HG03565 (cell line): ENCODE results near the gene PES1.
"Not testable (repeated sequence)": the region's sequence is repeated elsewhere in the genome, so short reads cannot be mapped to it uniquely, and the experiment has no call there.

ENCODE experiments used
- ATAC-seq: cut with Tn5 transposase; IDR thresholded peaks from one replicate; pipeline ENCODE4 v1.9.1; 2021; ENCODE audit warnings: mild to moderate bottlenecking, moderate library complexity; ENCODE audit not compliant: unreplicated experiment

Gene PES1

DNA sequence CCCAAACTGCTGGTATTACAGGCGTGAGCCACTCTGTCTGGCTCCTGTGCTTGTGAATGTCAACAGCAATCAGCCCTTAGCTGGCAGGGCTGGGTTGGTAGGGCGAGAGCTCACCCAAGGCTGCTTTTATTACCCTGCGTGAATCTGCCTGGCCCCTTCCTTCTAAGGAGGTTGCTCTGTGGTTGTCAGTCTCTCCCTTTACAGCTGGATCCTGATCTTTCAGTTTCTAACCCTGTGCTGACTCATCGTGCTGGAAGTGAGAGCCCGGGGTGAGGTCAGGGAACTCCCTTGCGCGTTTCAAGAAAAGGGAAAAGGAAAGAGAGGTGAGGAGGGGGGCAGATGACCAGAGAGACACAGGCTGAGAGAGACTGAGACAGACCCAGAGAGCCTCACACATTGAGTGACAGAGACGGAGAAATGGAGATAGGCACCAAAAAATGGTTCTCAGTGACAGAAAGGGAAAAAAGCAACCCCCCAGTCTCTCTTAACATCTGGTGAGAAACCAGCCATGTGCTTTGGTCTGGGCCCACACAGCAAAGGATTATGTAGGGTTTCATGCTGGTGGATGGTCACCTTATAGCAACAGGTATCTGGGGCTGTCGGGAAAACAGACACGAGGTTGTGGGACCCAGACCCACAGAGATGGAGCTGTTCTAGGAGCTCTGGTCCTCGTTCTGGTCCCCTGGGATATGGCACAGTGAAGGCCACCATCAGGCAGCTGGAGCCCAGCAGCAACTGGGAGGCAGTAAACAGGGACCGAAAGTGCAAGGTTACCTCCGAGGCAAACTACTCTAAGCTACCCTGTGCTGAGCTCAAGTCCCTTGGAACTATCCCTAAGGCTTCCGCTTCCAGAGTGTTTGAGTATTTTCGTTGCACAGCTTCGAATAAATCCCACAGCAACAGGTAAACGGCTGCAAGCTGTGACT, 17.8 kb upstream of the PES1 start:
- ATAC-seq: no peak

DNA sequence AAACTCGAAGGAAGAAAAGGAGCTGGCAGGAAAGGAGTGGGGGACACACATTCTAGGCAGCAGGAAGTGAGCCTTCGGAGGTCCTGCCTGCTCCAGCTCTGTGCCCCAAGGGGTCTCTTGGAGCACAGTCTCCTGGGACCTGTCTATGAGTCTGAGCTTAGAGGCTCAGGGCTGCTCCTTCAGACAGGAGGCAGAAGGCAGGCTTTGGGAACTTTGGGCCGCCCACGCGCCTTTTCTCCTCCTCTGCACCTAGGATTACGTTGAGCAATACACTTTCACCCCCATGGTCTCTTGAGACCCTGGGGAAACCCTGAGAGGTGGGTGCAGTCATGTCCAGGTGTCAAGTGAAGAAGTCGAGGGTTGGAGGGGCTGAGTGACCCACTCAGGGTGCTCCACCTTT, 16.2 kb upstream of the PES1 start:
- ATAC-seq: no peak

DNA sequence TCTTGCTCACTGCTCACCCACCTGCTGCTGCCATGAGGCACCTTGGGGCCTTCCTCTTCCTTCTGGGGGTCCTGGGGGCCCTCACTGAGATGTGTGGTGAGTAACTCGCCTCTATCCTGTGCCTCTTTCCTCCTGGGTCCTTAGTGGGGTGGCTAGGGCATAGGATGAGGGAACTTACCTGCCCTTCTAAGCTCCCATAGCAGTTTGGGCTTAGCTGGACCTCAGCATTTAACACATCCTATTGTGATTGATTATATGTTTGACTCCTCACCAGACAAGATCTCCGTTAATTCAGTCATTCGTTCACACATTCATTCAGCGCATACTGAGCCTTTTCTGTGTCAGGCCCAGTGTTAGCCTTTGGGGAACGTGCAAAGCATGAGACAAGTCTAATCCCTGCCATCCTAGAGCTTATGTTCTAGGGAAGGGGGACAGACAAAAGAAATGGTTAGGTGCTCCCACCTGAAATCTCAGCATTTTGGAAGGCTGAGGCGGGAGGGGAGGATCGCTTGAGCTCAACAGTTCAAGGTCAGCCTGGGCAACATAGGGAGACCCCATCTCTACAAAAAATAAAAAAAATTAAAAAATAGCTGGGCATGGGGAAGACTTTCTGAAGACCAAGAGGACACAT, 15.7 kb upstream of the PES1 start:
- no peak for ATAC-seq

DNA sequence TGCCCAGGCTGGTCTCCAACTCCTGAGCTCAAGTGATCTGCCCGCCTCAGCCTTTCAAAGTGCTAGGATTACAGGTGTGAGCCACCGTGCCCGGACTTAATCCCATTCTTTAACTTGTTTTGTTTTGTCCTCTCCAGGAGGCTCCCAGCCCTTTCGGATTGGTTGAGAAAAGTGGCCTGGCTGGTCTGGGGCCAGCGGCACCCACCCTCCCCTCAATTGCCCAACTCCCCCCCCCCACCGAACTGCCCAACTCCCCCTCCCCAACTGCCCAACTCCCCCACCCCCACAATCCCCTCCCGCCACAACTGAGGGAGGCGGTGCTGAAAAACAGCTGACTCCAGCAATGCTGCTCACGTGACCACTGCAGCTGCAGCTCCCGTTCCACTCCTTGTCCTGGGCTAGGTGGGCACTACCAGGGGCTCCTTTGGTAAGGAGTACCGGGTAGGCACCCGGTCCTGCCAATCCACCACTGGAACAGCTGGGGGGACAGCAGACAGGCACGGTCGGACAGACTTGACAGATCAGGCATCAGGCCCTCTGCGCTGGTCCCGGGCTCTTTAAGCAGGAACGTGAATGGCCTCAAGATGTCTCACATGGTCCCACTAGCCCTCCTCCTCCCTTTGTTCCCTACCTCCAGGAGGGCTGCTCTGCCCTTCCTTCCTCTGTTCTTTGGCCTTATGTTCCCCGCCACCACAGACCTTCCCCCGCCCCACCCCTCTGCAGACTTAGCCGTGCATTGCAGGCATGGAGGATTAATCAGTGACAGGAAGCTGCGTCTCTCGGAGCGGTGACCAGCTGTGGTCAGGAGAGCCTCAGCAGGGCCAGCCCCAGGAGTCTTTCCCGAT, 15.0 kb upstream of the PES1 start, which contains the start of gene TCN2:
TCN2 (plus strand) TSS at position 720 of the 845 bp plus-strand sequence. CDS start 158 bp downstream, outside the sequence.
- no peak for ATAC-seq

DNA sequence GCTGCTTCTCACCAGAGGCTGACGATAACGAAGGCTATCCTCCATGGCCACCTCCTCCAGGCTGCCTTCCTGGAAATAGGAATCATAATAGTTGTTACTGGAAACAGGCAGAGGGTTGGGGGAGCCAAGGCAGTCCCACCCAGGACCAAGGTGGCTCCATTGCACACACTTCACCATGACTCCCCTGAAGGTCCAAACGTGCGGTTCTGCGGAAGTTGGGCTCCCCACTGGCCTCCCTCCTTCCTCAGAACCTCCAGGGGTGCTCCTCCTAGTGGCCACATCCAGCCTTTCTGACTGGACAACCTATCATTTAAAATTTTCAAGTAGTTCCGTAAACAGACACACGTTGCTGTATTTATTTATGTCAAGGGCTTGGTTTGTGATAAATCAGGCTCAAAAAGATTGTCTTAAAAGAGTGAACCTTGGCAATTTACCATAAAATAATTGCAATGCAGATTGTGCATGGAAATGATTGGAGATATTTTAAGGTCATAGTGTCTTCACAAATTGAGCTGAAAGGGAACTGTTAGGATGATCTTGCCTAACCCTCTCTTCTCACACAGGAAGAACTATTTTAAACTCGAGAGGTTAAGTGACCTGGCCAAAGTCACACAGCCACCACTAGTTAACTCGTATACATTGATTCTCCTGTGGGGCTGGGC, 13.9 kb upstream of the PES1 start:
- no peak for ATAC-seq

GRCh38 chr22:30604723-30605122, 13.0 kb upstream of the PES1 start:
- no peak for ATAC-seq

DNA sequence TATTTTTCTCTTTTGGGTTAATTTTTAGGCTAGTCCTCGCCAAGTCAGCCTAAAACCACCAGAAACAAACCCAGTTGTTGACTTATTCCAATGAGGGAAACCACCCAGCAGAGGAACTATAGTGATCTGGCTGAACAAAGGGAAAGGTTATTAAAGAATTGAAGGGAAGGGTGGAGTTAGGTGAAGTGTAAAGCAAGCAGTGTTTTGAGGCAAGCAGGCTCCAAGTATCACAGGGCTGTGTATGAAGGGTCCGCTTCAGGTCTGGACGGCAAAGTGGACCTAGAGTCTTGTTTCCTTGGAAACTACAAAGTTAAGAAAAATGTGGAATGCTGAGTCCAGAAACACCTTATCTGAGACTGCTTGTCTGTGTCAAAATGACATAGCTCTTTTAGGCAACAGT, 12.1 kb upstream of the PES1 start:
- ATAC-seq: no peak

DNA sequence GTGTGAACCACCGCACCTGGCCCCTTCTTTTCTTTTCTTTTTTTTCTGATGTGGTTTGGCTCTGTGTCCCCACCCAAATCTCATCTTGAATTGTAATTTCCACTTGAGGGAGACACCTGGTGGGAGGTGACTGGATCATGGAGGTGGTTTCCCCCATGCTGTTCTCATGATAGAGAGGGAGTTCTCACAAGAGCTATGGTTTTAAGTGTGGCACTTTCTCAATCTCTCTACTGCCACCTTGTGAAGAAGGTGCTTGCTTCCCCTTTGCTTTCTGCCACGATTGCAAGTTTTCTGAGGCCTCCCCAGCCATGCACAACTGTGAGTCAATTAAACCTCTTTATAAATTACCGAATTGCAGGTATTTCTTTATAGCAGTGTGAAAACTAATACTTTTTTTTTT, 10.3 kb upstream of the PES1 start:
- no peak for ATAC-seq

GRCh38 chr22:30601464-30601863, 9.8 kb upstream of the PES1 start:
- no peak for ATAC-seq

GRCh38 chr22:30600921-30601320, 9.2 kb upstream of the PES1 start:
- ATAC-seq: no peak

DNA sequence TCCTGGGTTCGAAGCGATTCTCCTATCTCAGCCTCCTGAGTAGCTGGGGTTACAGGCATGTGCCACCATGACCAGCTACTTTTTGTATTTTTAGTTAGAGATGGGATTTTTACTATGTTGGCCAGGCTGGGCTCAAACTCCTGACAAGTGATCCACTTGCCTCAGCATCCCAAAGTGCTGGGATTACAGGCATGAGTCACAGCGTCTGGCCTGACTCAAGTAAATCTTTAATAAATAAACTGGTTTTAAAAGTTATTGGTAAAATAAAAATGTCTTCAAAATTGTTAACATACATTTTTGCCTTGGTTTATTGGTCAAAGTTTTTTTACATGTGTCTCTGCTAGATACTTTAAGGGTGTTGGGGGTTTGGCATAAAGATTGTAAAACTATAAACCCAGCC, 7.3 kb upstream of the PES1 start:
- no peak for ATAC-seq

DNA sequence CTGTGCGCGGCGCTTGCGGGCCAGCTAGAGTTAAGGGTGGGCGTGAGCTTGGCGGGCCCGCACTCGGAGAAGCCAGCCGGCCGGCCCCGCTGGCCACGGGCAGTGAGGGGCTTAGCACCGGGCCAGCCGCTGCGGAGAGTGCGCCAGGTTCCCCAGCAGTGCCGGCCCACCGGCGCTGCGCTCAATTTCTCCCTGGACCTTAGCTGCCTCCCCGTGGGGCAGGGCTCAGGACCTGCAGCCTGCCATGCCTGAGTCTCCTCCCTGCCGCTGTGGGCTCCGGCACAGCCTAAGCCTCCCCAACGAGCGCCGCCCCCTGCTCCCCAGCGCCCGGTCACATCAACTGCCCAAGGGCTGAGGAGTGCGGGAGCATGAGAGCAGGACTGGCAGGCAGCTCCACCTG, 5.2 kb upstream of the PES1 start:
- ATAC-seq: no peak

DNA sequence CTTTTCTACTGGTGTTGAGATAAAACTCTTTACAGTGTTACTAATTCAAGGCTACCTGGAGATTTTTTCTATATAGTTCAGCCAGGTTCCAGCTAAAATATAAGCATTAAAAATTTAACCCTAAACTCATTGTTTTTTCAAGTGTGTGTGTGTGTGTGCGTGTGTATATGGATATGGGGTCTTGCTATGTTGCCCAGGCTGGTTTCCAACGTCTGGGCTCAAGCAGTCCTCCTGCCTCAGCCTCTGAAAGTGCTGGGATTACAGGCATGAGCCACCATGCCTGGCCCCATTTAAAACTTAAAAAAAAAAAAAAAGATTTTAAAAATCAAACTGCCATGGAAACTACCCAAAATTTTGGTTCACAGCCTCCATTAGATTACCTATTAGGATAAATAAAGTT, 4.5 kb upstream of the PES1 start:
- ATAC-seq: no peak

GRCh38 chr22:30592360-30592713, 627 bp upstream of the PES1 start:
- not testable (repeated sequence) for ATAC-seq

DNA sequence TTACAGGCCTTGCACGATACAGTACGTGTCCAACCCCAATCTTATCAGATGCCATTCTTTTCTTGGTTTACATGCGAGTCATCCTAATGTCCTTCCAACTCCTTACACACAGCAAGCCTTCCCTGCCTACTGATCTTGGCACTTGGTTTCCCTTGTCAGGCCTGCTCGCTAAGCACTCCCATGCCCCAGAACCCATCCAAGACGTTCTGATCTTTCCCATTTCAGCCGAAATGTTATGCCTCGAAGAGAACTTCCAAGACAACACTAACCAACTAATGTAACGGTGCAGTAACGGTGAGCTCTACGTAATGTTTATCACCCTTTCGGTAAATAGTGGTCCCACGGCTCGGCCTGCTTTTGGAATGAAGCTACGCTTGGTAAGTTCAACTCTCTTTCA, 521 bp downstream of the PES1 start:
- ATAC-seq: no peak

DNA sequence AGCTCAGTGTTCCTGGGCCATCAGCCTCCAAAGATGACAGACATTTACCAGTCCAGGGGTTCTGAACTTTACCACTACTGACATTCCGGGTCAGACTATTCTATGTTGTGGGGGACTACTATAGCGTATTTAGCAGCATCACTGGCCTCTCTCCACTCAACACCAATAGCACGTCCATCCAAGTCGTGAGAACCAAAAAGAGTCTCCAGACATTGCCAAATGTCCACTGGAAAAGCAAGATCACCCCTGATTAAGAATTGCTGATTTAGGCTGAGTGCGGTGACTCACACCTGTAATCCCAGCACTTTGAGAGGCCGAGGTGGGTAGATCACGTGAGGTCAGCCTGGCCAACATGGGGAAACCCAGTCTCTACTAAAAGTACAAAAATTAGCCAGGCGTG, 5.3 kb downstream of the PES1 start:
- no peak for ATAC-seq

GRCh38 chr22:30584441-30584840, 7.3 kb downstream of the PES1 start:
- no peak for ATAC-seq

DNA sequence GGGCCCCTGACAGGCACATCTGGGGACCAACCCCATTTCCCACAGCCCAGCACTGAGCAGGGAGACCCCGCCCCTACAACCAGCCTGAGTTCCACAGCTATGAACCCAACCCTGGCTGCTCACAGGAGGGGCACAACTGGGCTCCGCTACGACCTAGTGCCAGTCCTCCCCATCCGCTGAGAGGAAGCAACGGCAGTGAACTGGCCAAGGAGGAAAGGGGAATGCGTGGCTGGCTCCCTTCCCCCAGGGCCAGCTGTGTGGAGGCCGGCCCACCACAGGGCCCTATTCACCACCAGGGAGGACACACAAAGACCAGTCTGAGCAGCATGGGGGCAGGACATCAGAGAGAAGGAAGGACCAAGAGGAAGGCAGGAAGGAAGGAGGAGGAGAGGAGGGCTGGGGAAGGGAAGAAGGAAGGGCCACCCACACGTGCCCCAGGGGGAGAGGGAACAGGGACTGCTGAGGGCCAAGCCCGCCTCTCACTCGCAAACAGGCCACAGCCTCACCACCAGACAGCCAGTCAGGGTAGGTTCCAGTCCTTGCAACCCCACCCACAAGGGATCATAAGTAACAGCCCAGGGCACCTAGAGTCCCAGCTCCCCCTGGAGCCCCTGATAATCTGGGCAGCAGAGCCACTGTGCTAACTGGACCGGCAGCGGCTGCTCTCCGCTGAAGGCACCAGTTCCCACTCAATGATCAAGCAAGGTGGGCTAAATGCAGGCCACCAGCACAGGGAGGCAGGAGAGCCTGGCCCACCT, 8.7 kb downstream of the PES1 start:
- no peak for ATAC-seq

DNA sequence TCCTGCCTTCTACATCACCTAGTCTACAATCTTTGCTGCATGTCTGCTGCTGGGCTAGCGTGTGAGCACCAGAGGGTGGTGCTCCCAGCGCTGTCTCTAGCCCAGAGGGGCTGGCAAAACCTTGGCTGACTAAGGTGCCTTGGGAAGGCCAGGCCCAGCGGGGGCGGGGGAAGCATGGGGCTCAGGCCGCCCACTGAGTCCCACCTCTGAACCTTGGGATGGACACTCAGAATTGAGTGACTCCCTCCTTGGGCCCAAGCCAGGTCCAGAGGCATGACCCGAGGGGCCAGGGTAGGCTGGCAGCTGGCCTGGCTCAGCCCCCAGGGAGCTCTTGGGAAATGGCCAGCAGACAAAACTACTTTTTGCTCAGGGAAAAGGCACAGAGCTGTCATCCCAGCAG, 9.7 kb downstream of the PES1 start:
- ATAC-seq: no peak

DNA sequence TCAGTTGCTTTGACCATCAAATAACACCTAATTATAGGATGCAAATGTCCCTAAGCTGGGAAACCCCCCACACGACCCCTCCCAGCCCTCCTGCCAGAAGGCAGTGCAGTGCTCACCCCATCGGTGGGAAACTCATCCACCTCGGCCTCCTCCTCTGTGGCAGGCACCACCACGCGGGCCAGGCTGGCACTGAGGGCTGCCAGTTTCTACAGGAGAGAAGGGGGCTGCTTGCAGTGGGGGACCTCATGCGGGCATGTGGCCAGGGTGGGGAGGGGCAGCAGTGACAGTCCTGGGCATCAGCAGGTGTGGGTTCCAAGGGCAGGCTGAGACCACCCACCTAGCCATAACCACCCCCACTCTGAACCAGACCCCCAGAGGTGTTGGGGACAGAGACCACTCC, 10.8 kb downstream of the PES1 start:
- ATAC-seq: no peak
